GM12873 (cell line): Measurements from ENCODE around the gene CSRNP3.

Experiments
- TF ChIP-seq, protein P1 (sequence below): IDR thresholded peaks from 2 replicates; pipeline ENCODE4 v1.5.1; 2012; ENCODE audit warnings: low read depth, mild to moderate bottlenecking, moderate library complexity, low read length, control low read depth; ENCODE audit not compliant: insufficient read depth; ENCODE audit errors: missing control alignments

CSRNP3 gene

DNA sequence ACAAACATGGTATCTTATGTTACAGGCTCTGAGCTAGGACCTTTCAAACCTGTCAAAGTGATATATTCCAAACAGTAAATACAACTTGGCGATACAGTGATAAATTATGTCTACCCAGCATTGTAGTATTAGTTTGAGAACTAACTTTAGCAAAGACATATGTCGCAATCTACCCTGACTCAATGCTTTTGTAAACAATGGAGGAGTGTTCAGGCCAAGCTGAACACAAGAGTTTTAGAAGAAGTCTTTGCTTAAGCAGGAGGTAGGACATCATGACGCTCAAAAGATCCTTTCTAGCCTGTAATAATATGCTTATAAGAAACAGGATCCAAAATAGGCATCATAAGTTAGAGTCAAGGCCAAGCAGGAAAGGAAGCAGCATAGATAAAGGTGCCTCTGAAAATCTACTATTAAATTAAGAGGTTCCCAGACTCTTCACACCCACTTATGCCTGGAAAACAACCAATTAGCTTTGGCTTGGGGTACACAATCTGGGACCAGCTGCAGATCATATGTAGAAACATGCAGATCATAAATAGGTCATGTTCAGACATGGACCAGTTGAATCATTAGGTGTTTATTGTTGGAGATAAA is 132.5 kb downstream of the CSRNP3 start:
- TF ChIP-seq, protein P1, sequence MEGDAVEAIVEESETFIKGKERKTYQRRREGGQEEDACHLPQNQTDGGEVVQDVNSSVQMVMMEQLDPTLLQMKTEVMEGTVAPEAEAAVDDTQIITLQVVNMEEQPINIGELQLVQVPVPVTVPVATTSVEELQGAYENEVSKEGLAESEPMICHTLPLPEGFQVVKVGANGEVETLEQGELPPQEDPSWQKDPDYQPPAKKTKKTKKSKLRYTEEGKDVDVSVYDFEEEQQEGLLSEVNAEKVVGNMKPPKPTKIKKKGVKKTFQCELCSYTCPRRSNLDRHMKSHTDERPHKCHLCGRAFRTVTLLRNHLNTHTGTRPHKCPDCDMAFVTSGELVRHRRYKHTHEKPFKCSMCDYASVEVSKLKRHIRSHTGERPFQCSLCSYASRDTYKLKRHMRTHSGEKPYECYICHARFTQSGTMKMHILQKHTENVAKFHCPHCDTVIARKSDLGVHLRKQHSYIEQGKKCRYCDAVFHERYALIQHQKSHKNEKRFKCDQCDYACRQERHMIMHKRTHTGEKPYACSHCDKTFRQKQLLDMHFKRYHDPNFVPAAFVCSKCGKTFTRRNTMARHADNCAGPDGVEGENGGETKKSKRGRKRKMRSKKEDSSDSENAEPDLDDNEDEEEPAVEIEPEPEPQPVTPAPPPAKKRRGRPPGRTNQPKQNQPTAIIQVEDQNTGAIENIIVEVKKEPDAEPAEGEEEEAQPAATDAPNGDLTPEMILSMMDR: no peak

DNA sequence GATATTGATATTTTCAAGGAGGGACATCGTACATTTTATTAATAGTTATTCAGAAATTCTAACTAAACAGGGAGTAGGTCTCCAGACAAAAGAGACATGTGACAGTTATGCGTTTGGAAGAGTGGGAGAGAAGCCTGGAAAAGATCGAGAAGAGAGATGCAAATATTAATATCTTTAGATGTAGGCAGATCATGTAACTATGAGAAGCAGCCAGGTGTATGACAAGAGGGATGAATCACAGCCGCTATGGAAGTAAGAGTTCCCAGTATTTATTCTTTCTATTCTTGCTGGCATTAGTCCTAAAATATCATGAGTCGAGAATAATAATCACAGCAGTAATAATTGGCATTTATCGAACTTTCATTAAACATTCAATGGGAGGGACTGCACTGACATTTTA is 140.2 kb downstream of the CSRNP3 start:
- TF ChIP-seq, protein P1: no peak

DNA sequence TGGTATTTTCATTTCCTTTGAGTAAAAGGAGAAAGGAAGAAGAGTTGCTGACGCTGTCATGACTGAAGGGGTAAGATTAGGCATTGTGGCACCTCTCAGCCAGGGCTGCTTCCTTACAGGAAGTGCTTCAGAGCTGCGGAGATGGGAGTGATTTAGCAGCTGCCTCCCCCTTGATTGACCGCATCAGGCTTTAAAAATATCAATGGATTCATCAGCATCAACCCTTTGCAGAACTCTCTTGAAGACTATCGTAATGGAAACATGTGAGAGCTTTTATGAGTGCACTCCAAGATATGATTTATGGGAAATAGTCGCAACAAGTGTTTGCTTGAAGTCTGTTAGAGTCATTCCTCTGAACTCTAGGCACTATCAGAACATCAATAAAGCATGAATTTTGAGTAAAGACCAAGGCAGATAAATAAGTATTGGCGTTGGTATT is 141.1 kb downstream of the CSRNP3 start:
- TF ChIP-seq, protein P1: no peak

DNA sequence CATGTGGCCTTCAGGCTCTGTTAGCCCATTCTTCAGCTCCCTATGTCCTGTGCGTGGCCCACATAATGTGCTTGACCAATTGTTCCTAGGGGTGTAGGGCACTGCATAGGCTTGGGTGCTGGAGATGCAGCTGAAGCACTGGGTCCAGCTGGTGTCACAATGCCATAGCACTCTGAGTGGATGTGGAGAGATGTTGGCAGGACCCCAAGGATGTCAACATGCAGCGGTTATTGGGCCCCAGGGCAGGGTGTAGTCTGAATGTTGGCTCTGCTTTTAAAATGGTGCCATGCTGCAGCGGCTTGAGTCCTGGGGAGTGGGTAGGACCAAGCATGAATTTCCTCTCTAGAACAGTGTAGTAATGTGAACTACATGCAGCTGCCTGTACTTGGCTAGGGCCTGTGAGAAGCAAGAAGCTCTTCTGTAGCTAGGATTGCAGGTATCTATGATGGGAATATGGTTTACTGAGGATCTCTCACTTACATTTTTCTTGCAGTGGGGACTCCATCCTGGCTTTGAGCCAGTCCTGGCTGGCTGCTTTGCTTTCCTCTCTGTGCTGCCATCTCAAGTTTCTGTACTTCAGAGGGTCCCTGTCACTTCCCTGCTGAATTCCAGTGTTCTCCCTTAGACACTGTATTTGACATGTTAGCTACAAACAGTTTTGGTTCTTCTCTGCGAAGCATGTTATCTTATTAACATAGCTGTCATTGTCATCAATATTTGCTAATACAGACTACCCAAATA is 148.4 kb downstream of the CSRNP3 start:
- TF ChIP-seq, protein P1: no peak

DNA sequence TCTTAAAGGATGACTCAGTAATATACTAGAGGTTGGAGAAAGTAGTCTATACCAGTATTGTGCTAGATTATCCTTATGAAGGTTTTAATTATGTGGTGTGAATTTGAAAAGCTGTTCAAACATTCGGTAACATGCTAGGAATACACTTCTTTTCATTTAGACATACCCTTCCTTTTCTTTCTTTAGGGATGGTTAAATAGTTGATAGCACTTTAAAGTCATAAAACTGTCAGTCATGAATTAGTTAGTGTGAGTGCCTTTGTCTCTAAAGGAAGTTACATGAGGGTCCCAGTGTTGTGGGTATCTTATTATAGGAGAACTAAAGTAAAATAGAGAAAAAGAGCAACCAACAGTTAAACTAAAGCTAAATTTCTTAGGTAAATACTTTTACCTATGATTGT is 149.3 kb downstream of the CSRNP3 start:
- TF ChIP-seq, protein P1: no peak

DNA sequence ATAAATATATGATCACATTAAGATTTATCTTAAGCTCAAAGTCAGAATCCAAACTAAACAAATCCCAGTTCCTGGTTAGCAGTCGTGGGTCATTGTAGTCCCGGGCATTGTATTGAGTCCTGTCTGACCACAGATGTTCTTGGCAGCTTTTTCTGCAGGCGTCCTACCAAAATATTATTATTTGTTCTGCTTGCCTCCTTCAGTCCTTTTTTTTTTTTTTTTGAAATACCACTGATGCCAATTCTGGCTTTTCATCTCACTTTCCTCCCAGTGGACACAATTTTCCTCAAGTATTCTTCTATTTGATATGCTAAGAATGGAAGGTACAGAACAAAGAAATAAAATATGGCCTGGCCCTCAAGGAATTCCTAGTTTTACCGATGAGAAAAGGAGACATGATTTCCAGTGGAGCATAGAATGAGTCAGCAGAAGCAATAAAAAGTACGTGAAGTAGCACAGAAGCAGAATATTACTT is 151.6 kb downstream of the CSRNP3 start:
- TF ChIP-seq, protein P1: no peak

DNA sequence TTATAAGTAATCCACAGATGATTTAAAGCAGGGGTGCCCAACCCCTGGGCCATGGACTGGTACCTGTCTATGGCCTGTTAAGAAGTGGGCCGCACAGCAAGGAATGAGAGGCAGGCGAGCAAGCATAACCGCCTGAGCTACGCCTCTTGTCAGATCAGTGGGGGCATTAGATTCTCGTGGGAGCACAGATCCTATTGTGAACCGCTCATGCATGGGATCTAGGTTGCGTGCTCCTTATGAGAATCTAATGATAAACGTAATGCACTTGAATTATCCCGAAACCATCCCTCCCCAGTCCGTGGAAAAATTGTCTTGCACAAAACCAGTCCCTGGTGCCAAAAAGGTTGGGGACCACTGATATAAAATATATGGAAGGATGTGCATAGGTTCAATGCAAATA is 153.7 kb downstream of the CSRNP3 start:
- TF ChIP-seq, protein P1: no peak
